ENCODE measurements around the gene ANKRD33B. TPM values are rescaled to one million over a fixed set of nuclear protein-coding genes. Genes with fewer than 3 reads are reported as not detected.
A peak's percentile ranks its signal among the peaks of the same experiment; 100 is the strongest.
"Not testable (repeated sequence)": the region's sequence is repeated elsewhere in the genome, so short reads cannot be mapped to it uniquely, and the experiment has no call there.

Gene ANKRD33B
- total RNA-seq, 1 donor from 2014 or later: 31.1 TPM

- intact Hi-C loops (cut with micrococcal nuclease): loop anchor here (1.0 to 10.0 kb wide), 5 partner anchors 29 to 381 kb away; partner anchors contain the start of gene CCT5
- H3K36me3 Mint-ChIP-seq (ENCODE audit: low read depth): peaks cover 49% of the 10 kb centered on the region
- no peak for DNase-seq (ENCODE audit: low spot score)
- H3K9me3 Mint-ChIP-seq: peaks cover 5% of the 10 kb centered on the region
- H3K27ac Mint-ChIP-seq: peak overlapping the region; percentile 97
- H3K4me3 Mint-ChIP-seq (ENCODE audit: low read depth): peak overlapping the region; percentile 73
- H3K4me1 Mint-ChIP-seq (ENCODE audit: low read depth): peaks cover 58% of the 10 kb centered on the region
- H3K27me3 Mint-ChIP-seq (ENCODE audit: low read depth): no peaks in the 10 kb centered on the region
Measured at GRCh38 chr5:10635867-10636350, 72.0 kb downstream of the ANKRD33B start.

GRCh38 chr5:10636363-10637142 is 72.7 kb downstream of the ANKRD33B start:
- peaks cover 5% of the 10 kb centered on the region for H3K9me3 Mint-ChIP-seq
- intact Hi-C loops (cut with micrococcal nuclease): loop anchor here (10.0 kb wide), 1 partner anchor 382 kb away; the partner anchor contains the start of gene CCT5
- peak overlapping the region; percentile 97 for H3K27ac Mint-ChIP-seq
- H3K4me3 Mint-ChIP-seq (ENCODE audit: low read depth): no peak overlapping the region
- no peaks in the 10 kb centered on the region for H3K27me3 Mint-ChIP-seq (ENCODE audit: low read depth)
- H3K4me1 Mint-ChIP-seq (ENCODE audit: low read depth): peaks cover 51% of the 10 kb centered on the region
- no peak for DNase-seq (ENCODE audit: low spot score)
- H3K36me3 Mint-ChIP-seq (ENCODE audit: low read depth): peaks cover 47% of the 10 kb centered on the region

GRCh38 chr5:10637944-10638343 is 74.1 kb downstream of the ANKRD33B start:
- no peaks in the 10 kb centered on the region for H3K27me3 Mint-ChIP-seq (ENCODE audit: low read depth)
- intact Hi-C loops (cut with micrococcal nuclease): loop anchor here (10.0 kb wide), 1 partner anchor 383 kb away; the partner anchor contains the start of gene CCT5
- peaks cover 47% of the 10 kb centered on the region for H3K36me3 Mint-ChIP-seq (ENCODE audit: low read depth)
- no peak overlapping the region for H3K4me3 Mint-ChIP-seq (ENCODE audit: low read depth)
- no peak for DNase-seq (ENCODE audit: low spot score)
- H3K27ac Mint-ChIP-seq: no peak overlapping the region
- H3K4me1 Mint-ChIP-seq (ENCODE audit: low read depth): peaks cover 46% of the 10 kb centered on the region
- peaks cover 5% of the 10 kb centered on the region for H3K9me3 Mint-ChIP-seq

GRCh38 chr5:10638723-10639122 is 74.9 kb downstream of the ANKRD33B start:
- H3K27me3 Mint-ChIP-seq (ENCODE audit: low read depth); DNase-seq (ENCODE audit: low spot score); H3K4me3 Mint-ChIP-seq (ENCODE audit: low read depth); H3K9me3 Mint-ChIP-seq; H3K27ac Mint-ChIP-seq: not testable (repeated sequence)
- Mint-ChIP-seq H3K36me3 (ENCODE audit: low read depth) (peaks cover 44% of the 10 kb centered on the region), H3K4me1 (ENCODE audit: low read depth) (peaks cover 40% of the 10 kb centered on the region)
- intact Hi-C loops (cut with micrococcal nuclease): loop anchor here (10.0 kb wide), 1 partner anchor 384 kb away; the partner anchor contains the start of gene CCT5

GRCh38 chr5:10639846-10640368 is 76.0 kb downstream of the ANKRD33B start:
- H3K36me3 Mint-ChIP-seq (ENCODE audit: low read depth): peaks cover 45% of the 10 kb centered on the region
- peaks cover 5% of the 10 kb centered on the region for H3K9me3 Mint-ChIP-seq
- H3K27me3 Mint-ChIP-seq (ENCODE audit: low read depth): no peaks in the 10 kb centered on the region
- H3K27ac Mint-ChIP-seq: no peak overlapping the region
- peaks cover 38% of the 10 kb centered on the region for H3K4me1 Mint-ChIP-seq (ENCODE audit: low read depth)
- intact Hi-C loops (cut with micrococcal nuclease): loop anchor here (10.0 kb wide), 1 partner anchor 385 kb away; the partner anchor contains the start of gene CCT5
- H3K4me3 Mint-ChIP-seq (ENCODE audit: low read depth): no peak overlapping the region
- no peak for DNase-seq (ENCODE audit: low spot score)

- Mint-ChIP-seq H3K4me3 (ENCODE audit: low read depth) (no peak overlapping the region), H3K27me3 (ENCODE audit: low read depth) (no peaks in the 10 kb centered on the region), H3K9me3 (peaks cover 5% of the 10 kb centered on the region), H3K27ac (no peak overlapping the region), H3K36me3 (ENCODE audit: low read depth) (peaks cover 45% of the 10 kb centered on the region), H3K4me1 (ENCODE audit: low read depth) (peaks cover 28% of the 10 kb centered on the region)
- no peak for DNase-seq (ENCODE audit: low spot score)
- intact Hi-C loops (cut with micrococcal nuclease): no loop called here
Measured at GRCh38 chr5:10642367-10642766, 78.5 kb downstream of the ANKRD33B start.

GRCh38 chr5:10644192-10644591 is 80.3 kb downstream of the ANKRD33B start:
- Mint-ChIP-seq H3K4me3 (ENCODE audit: low read depth) (no peak overlapping the region), H3K27me3 (ENCODE audit: low read depth) (no peaks in the 10 kb centered on the region), H3K27ac (peak overlapping the region; percentile 17), H3K36me3 (ENCODE audit: low read depth) (peaks cover 32% of the 10 kb centered on the region), H3K4me1 (ENCODE audit: low read depth) (peaks cover 28% of the 10 kb centered on the region), H3K9me3 (no peaks in the 10 kb centered on the region)
- DNase-seq (ENCODE audit: low spot score): no peak
- intact Hi-C loops (cut with micrococcal nuclease): no loop called here

GRCh38 chr5:10645146-10645545 is 81.3 kb downstream of the ANKRD33B start:
- H3K27me3 Mint-ChIP-seq (ENCODE audit: low read depth): no peaks in the 10 kb centered on the region
- intact Hi-C loops (cut with micrococcal nuclease): no loop called here
- H3K4me1 Mint-ChIP-seq (ENCODE audit: low read depth): peaks cover 26% of the 10 kb centered on the region
- H3K27ac Mint-ChIP-seq: no peak overlapping the region
- no peak for DNase-seq (ENCODE audit: low spot score)
- peaks cover 28% of the 10 kb centered on the region for H3K36me3 Mint-ChIP-seq (ENCODE audit: low read depth)
- H3K9me3 Mint-ChIP-seq: no peaks in the 10 kb centered on the region
- H3K4me3 Mint-ChIP-seq (ENCODE audit: low read depth): no peak overlapping the region

GRCh38 chr5:10645671-10646070 is 81.8 kb downstream of the ANKRD33B start:
- peaks cover 26% of the 10 kb centered on the region for H3K36me3 Mint-ChIP-seq (ENCODE audit: low read depth)
- DNase-seq (ENCODE audit: low spot score): no peak
- no peaks in the 10 kb centered on the region for H3K27me3 Mint-ChIP-seq (ENCODE audit: low read depth)
- intact Hi-C loops (cut with micrococcal nuclease): no loop called here
- peaks cover 23% of the 10 kb centered on the region for H3K4me1 Mint-ChIP-seq (ENCODE audit: low read depth)
- no peak overlapping the region for H3K4me3 Mint-ChIP-seq (ENCODE audit: low read depth)
- peak overlapping the region; percentile 7 for H3K27ac Mint-ChIP-seq
- H3K9me3 Mint-ChIP-seq: no peaks in the 10 kb centered on the region

GRCh38 chr5:10647640-10648039 is 83.8 kb downstream of the ANKRD33B start:
- no peak for DNase-seq (ENCODE audit: low spot score)
- intact Hi-C loops (cut with micrococcal nuclease): no loop called here
- peaks cover 18% of the 10 kb centered on the region for H3K4me1 Mint-ChIP-seq (ENCODE audit: low read depth)
- H3K27me3 Mint-ChIP-seq (ENCODE audit: low read depth): no peaks in the 10 kb centered on the region
- no peak overlapping the region for H3K27ac Mint-ChIP-seq
- peaks cover 26% of the 10 kb centered on the region for H3K36me3 Mint-ChIP-seq (ENCODE audit: low read depth)
- no peaks in the 10 kb centered on the region for H3K9me3 Mint-ChIP-seq
- H3K4me3 Mint-ChIP-seq (ENCODE audit: low read depth): no peak overlapping the region

GRCh38 chr5:10648806-10649665 is 85.2 kb downstream of the ANKRD33B start:
- Mint-ChIP-seq H3K36me3 (ENCODE audit: low read depth) (peaks cover 26% of the 10 kb centered on the region), H3K27me3 (ENCODE audit: low read depth) (no peaks in the 10 kb centered on the region), H3K27ac (no peak overlapping the region), H3K4me3 (ENCODE audit: low read depth) (no peak overlapping the region), H3K9me3 (no peaks in the 10 kb centered on the region), H3K4me1 (ENCODE audit: low read depth) (peaks cover 17% of the 10 kb centered on the region)
- no peak for DNase-seq (ENCODE audit: low spot score)
- intact Hi-C loops (cut with micrococcal nuclease): no loop called here

- Mint-ChIP-seq H3K9me3 (no peaks in the 10 kb centered on the region), H3K27me3 (ENCODE audit: low read depth) (no peaks in the 10 kb centered on the region), H3K27ac (no peak overlapping the region), H3K4me3 (ENCODE audit: low read depth) (no peak overlapping the region), H3K4me1 (ENCODE audit: low read depth) (peaks cover 9% of the 10 kb centered on the region), H3K36me3 (ENCODE audit: low read depth) (peaks cover 27% of the 10 kb centered on the region)
- intact Hi-C loops (cut with micrococcal nuclease): no loop called here
- no peak for DNase-seq (ENCODE audit: low spot score)
Measured at GRCh38 chr5:10649666-10650380, 86.0 kb downstream of the ANKRD33B start.

Data from activated T-helper 2 cell treated with anti-CD3 and anti-CD28 coated beads, Interferon-gamma antibody, Interleukin-2, Interleukin-4, amounts not matched to agents 10 μg/mL and 5 μg/mL and 100 μg/mL, durations not matched to agents 14 hours and 24 hours and 36 hours (primary cell).